B cell (primary cell): ENCODE measurements around the gene TENM3.

Source experiments
- CTCF ChIP-seq: fragments of 200-600 bp; IDR thresholded peaks from one replicate; pipeline ENCODE4 v1.8.0; 2022; ENCODE audit warnings: antibody characterized with exemption, mild to moderate bottlenecking
- EZH2 ChIP-seq: IDR thresholded peaks from 2 replicates; pipeline ENCODE4 v1.6.1; 2012; ENCODE audit warnings: borderline replicate concordance, low read depth, mild to moderate bottlenecking, moderate library complexity, low read length; ENCODE audit not compliant: insufficient read depth, poor library complexity, severe bottlenecking

DNA sequence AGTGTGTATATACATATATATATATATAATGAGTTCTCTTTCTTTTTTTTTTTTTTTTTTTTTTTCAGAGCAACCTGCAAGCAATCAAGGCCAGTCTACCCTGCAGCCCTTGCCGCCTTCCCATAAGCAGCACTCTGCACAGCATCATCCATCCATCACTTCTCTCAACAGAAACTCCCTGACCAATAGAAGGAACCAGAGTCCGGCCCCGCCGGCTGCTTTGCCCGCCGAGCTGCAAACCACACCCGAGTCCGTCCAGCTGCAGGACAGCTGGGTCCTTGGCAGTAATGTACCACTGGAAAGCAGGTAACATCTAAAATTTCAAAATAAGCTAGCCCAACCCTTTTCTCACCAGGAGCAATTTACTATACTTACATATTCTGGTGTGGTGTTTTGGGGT, 357.7 kb downstream of the TENM3 start:
- no peak for TF ChIP-seq EZH2
- TF ChIP-seq CTCF, result no peak
